NCI-H2196 (cell line): Measurements from ENCODE around the gene ZNF362.
"Not testable (repeated sequence)": the region's sequence is repeated elsewhere in the genome, so short reads cannot be mapped to it uniquely, and the experiment has no call there.

Experiments
- DNase-seq: peaks from one replicate; lab custom pipeline; 2025; ENCODE audit not compliant: unreplicated experiment; lab: John Stamatoyannopoulos, UW

The ZNF362 gene, protein sequence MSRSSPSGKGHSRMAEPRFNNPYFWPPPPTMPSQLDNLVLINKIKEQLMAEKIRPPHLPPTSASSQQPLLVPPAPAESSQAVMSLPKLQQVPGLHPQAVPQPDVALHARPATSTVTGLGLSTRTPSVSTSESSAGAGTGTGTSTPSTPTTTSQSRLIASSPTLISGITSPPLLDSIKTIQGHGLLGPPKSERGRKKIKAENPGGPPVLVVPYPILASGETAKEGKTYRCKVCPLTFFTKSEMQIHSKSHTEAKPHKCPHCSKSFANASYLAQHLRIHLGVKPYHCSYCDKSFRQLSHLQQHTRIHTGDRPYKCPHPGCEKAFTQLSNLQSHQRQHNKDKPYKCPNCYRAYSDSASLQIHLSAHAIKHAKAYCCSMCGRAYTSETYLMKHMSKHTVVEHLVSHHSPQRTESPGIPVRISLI

DNA sequence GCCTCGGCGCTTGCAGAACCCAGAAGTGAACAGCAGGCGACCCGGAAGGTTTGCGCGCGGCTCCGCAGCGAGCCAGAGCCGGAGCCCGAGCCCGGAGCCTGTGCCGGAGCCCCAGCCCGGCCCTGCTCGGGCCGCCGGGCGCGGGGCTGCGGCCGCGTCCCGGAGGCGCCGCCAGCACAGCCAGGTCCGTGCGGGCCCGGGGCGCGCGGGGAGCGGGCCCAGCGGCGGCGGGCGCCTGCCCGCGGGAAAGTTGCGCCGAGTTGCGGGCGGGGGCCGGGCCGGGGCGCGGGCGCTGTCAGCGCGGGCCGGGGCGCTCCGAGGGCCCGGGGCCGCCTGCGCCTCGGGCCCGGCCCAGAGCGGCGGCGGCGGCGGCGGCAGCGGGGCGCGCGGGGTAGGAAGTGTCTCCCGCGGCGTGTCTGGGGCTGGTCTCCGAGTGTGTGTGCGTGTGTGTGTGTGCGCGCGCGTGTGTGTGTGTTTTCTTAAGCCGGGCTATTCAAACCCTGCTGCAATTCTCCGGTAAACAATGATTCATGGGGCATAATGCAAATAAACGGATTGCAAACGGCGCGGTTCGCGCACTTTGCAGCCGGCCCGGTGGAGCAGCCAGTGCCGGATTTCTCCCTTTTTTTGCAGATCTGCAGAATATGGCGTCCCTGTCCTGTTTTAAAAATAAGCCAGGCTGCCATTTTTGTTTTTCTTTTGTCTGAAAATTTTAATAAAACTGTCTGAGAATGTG, at the start of gene ZNF362:
Gene ZNF362 (plus strand): TSS at position 22 of the 736 bp plus-strand sequence. CDS start 14,083 bp downstream, outside the sequence.
- DNase-seq = peak; percentile 45

DNA sequence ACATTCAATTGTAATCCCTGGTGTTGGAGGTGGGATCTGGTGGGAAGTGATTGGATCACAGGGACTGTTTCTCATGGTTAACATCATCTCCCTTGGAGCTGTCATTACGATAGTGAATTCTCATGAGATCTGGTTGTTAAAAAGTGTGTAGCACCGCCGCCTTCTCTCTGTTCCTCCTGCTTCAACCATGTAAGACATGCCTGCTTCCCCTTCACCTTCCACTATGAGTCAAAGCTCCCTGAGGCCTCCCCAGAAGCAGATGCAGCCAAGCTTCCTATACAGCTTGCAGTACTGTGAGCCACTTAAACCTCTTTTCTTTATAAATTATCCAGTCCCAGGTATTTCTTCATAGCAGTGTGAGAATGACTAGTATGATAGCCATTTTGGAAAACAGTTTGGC, 44.3 kb upstream of the ZNF362 start:
- no peak for DNase-seq

DNA sequence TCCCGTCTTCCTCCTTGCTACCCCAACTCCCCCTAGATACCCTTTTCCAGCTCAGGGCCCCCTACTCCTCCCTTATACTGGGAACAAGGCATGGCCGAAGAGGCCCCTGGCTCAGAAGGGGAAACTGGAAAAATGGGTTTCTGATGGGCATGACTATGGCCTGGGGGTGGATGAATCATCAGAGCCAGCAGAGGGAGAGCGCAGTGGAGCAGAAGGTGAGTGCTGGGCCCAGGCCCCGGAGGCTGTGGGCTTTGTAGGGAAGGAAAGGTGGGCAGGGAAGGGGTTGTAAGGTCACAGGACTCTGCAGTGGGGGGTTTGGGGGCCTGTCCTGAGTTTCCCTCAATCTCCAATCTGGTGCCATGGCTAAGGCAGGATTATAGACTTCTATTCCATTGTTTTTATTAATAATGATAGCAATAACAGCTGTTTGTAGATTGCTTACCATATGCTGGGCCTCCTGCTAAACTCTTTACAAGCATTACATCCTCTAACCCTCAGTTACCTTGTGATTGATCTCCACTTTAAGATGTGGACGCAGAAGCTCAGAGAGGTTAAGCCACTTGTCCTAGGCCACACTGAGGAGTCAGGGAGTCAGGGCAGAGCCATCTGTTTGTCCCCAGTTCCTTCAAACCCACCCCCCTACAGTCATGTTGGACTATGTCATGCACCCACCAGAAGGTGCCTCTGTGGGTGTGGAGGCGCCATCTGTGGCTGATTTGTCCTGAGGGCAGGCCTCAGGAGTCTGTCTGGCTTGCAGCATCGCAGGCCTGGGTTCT, 36.2 kb upstream of the ZNF362 start:
- no peak for DNase-seq

DNA sequence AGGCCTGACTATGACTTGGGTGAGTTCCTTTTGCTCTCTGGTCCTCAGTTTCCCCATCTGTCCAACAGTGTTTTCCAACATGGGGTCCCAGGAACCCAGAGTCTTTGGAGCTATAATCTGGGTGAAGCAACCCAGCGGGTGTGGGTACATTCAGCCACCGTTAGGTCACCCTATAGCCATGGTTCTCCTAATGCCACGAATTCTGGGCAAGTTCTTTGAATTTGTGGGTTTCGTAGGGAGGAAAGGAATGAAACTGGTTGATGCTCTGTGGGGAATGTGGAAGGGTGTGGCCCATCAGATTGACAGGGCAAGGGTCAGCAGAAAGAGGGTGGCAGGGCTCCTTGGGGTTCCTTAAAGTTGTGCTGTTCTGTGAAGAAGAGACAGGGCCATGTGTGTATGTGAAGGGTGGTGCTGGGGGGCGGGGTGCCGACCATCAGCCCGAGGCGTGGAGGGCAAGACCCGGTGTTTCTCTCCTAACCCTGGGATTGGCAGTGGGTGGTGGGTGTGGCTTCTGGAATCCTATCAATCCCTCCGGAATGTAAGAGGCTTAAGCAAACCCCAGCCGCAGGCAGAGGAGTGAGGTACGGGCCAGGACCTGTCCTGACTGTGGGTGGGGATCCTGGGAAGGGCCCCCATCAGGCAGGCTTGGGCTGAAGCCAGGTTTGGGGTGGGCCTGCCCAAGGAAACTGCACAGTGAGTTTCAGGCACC, 35.5 kb upstream of the ZNF362 start:
- DNase-seq = no peak

DNA sequence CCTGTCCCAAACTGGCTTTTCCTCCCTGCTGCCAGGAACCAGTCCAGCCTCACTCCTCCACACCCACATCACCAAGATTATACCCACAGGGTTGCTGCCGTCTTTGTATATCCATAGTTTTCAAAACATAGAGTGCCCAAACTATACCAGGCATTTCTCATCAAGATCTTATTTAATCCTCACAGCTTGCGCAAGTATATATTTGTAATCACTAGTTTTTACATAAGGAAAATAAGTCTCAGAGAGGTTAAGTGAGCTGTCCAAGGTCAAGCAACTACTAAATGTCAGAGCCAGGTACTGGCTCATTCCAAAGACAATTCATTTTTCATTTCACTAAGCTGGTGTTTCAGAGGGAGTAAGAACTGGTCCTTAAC, 34.9 kb upstream of the ZNF362 start:
- DNase-seq = no peak

DNA sequence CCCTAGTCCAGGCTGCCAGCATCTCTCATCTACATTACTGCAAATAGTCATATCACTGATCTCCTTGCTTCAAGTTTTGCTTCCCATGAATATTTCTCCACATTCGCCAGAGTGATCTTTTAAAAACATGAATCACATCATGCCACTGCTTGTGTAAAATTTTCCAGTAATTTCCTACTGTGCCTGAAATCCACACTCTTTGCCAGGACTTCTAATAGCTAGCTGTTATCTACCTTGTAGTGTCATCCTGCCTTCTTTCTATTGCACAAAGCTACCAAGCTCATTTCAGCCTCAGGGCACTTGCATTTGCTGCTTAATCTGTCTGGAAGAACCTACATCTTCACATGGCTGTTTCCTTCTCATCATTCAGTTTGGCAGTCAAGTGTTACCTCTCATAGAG, 33.9 kb upstream of the ZNF362 start:
- no peak for DNase-seq

DNA sequence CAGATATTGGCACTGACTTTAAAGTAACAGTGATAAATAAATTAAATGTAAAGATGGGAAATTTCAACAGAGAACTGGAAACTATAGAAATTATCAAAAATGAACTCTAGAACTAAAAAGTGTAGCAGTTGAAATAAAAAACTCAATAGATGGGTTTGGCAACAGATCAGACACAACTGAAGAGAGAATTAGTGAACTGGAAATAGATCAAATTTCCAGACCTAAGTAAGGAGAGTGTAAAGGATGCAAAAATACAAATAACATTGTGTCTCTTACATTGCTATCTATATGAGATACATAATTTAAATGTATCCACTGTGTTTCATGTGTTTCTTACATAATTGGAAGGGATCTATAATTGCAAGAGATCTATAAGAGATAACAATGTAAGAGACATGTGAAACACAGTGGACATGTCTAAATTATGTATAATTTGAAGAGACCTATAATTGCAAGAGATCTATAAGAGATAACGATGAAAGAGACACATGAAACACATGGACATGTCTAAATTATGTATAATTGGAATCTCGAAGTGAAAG, 32.1 kb upstream of the ZNF362 start:
- no peak for DNase-seq

DNA sequence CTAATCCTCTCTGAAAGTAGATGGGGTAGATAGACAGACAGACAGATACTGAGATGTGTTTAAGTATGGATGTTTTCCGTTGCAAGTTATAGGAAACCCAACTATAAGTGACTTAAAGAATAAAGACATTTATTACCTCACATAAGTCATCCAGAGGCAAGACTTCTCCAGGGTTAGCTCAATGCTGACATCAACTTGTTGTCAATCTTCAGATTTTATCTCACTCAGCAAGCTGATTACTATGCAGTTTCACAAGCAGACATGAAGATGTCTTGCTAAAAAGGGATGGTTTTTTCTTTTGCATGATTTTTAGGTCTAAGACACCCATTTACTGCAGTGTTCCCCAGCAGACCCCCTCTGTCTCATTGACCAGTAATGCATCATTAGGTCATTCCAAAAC, 30.7 kb upstream of the ZNF362 start:
- no peak for DNase-seq

DNA sequence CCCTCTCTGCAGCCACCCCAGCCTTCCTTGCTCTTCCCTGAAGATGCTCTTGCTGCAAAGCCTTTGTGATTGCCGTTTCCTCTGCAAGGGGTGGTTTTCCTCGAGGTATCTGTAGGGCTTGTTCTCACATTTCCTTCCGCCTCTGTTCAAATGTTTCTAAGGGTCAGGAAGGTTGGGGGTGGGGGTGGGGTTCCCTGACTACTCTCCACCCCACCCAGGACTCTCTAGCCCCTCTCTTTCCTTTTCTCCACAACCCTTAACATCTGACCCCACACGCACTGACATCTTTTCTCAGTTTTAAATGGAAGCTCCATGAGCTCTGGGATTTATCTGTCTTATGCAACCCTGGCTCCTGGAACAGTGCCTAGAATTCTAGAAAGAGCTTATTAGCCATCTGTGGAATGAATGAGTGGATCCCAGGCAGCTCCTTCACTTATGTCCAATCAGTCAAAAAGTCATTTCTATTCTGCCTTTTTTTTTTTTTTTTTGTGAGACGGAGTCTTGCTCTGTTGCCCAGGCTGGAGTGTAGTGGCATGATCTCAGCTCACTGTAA, 27.3 kb upstream of the ZNF362 start:
- DNase-seq = no peak

DNA sequence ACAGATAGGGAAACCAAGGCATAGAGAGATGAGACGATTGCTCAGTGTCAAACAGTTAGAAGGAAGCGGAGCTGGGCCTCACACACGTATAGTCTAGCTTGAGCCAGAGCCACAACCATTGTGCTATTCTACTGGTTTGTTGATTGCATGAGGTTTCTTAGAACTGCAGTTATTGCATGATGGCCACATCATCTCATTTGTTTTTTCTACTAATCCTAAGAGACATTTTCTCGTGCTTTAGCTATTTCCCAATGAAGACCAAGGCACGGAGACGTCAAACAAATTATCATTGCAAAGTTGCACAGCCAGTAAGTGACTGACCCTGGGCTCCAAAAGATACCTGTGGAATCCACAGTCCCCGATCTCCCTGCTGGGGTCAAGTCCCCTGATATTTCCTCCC, 25.1 kb upstream of the ZNF362 start:
- no peak for DNase-seq

DNA sequence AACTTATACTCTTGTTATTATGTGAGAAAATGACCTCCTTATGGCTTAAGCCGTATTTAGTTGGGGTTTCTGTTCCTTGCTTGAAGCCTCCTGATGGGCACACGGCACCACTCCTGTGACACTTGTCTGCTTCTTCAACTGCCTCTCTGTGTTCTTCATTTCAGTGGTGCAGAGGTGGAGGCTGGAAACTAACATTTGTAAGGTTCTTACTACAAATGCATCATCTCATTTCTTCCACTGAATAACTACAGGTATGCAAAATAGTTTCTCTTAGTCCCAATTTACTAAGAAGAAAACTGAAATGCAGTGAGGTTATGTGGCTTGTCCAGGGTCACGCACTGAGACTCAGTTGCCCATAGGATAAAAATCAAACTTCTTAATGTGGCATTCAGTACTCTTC, 23.6 kb upstream of the ZNF362 start:
- DNase-seq = no peak

DNA sequence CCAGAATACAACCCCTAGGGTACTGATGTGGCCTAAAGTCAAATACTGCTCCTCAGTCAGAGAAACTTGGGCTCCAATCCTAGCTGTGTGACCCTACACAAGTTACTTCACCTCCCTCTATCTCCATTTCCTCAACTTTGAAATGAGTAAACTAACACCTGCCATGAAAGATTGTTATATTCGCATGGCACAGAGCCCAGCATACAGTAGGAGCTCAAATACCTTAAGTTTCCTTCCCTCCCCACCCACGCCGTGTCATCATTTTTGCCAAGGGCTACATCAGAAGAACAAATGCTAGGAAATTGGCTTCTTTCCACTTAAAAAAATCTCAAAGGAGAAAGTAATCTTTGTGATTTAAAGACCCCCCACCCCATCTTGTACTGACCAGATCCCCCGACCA, 22.2 kb upstream of the ZNF362 start:
- no peak for DNase-seq

DNA sequence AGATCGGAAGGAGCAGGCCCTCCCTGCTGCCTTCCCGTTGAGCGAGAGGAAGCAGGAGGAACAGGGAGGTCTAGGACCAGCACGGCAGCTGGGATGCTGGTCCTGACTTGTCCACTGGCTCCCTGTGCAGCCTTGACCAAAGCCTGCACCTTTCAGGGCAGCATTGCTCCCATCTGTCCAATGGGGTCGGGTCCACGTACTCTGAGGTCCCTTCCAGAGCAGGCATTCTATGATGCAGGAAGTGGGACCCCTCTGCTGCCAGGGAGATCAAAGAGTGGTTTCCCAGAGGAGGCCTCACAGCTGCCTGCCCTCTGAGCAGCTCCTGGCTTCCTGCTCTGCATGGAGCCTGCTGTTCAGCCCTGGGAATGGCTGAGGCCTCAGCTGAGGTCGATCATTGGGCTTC, 21.7 kb upstream of the ZNF362 start:
- no peak for DNase-seq

DNA sequence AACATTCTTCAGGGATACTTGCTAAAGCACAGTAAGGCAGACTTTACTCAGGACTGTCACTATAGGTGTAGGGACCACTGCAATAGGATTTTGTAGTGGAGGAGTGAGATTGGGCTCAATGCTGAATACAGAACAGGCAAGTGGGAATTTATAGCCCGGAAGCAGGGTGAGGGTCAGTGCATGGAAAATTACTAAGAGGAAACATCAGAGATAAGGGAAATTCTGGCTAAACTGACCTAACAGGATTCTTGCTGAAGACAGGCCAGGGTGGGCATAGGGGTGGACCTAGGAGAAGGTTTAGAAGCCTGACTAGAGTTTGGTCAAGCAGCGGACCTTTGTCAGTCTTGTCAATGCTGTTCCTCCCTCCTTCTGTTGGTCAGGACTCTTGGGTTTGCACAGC, 20.8 kb upstream of the ZNF362 start:
- no peak for DNase-seq

DNA sequence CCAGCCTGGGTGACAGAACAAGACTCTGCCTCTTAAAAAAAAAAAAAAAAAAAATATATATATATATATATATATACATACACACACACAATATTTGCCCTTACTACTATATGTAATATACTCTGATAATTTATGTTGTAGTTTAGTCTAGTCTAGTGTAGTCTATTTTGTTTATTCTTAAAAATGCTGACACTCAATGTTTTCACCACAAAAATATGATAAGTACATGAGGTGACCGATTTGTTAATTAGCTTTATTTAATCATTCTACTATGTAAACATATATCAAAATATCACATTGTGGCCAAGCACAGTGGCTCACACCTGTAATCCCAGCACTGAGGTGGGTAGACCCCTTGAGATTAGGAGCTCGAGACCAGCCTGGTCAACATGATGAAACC, 19.8 kb upstream of the ZNF362 start:
- DNase-seq = no peak

DNA sequence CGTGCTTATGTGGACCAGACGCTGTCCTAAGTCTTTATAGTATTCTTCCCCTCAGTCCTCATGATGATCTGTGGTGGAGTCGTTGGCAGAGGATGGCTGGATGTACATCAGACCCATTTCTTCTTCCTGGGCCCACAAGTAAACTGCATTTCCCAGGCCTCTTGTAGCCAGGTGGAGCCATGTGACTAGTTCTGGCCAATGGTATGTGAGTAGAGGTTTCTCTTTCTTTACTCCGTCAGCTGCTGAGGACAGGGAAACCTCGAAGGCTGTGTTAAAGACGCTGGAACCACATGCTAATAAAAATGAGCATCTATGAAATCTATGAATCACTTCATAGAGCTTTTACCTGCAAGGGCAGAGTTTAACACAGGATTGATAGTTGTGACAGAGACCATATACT, 18.7 kb upstream of the ZNF362 start:
- no peak for DNase-seq

DNA sequence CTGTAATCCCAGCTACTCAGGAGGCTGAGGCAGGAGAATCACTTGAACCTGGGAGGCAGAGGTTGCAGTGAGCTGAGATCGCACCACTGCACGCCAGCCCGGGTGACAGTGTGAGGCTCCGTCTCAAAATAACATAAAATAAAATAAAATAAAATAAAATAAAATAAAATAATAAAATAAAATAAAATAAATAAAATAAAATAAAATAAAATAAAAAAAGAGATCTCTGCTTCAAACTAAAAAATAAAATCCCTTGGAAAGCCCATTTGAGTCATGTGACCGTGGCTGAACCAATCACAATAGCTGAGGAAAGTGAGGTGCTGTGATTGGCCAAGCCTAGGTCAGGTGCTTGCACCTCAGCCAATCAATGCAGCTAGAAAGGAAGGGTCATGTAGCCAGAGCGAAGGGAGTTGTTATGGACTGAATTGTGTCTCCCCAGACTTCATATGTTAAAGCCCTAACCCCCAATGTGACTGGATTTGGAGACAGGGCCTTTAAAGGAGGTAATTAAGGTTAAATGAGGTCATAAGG, 18.0 kb upstream of the ZNF362 start:
- not testable (repeated sequence) for DNase-seq

DNA sequence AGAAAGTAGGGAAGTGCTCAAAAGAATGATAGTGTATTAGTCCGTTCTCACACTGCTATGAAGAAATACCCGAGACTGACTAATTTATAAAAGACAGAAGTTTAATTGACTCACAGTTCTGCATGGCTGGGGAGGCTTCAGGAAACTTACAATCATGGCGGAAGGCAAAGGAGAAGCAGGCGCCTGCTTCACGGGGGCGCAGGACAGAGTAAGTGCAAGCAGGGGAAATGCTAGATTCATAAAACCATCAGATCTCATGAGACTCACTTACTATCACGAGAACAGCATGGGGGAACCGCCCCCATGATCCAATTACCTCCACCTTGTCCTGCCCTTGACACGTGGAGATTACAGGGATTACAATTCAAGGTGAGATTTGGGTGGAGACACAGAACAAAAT, 16.9 kb upstream of the ZNF362 start:
- not testable (repeated sequence) for DNase-seq

DNA sequence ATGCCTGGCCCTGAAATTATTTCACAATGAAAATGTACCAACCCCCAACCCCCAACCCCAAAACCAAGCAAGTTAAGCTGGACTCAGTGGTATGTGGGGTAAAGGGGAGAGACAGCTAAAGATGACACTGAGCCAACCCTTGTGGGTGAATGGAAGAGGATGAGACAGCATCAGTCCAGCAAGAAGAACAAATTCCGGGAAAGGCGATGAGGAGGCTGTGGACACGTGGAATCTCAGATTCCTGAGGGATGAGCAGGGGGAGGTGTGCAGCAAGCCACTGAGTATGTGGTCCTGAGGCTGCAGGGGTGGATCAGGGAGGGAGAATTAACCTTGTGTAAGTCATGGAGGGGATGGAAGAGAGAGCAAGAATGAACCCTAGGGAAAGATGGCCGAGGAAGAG, 14.4 kb upstream of the ZNF362 start:
- DNase-seq = no peak

DNA sequence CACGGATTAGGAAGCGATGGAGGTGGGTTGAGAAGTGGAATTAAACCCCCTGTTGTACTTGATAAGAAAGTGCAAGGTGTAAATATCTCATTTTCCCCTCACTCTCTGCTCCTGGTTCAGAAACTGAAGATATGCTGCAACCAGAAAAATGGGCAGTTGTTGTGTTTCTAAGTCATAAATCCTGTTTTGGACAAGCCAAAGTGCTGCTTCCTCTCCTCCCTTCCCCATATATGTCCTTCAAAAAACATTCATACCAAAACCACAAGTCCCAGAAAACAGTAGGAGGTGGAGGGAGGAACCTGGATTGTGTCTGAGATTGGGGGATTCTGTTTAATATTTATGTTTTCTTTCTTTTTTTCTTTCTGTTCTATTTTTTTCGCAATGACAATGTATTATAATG, 13.6 kb upstream of the ZNF362 start:
- DNase-seq = no peak
